22Rv1 (cell line): ENCODE data around the gene CACNA1C.

ENCODE experiments used
- ZFX ChIP-seq: fragments of 450-650 bp; IDR thresholded peaks from 2 replicates; pipeline ENCODE4 v1.6.1; 2017; ENCODE audit warnings: antibody characterized with exemption, borderline replicate concordance
- TF ChIP-seq, protein P1 (sequence below): fragments of 450-650 bp; IDR thresholded peaks from 2 replicates; pipeline ENCODE4 v1.5.1; 2017; ENCODE audit warnings: mild to moderate bottlenecking

DNA sequence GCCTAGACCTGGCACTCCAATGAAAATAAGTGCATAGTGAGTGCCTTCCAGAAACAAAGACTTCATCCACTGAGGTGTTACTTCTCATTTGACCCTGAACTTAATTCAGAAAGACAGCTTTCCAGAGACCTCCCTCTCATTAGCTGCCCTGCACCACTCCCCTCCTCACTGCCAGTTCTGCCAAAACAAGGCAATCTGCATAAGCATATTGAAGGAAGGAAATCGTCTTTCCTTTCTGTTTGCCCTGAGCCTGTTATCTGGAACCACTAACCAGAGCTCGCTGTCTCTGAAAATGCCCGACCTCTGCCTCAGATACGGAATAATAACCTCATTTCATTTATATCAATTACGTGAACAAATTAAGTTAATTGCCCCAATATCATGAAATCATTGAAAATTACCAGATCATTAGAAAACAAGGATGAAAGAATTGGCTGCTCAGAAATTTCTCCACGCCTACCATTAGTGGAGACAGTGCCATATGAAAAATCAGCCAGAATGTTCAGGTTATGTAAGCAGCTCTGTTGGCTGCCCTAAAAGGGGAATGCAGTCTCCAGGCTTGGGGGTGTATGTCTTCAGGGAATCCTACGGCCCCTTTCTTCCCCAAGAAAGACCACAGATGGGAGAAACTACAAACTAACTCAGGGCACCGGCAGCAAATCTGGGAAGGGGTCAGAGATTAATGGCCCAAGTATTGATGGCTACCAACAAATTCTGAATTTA, 592.1 kb downstream of the CACNA1C start:
- TF ChIP-seq, protein P1, sequence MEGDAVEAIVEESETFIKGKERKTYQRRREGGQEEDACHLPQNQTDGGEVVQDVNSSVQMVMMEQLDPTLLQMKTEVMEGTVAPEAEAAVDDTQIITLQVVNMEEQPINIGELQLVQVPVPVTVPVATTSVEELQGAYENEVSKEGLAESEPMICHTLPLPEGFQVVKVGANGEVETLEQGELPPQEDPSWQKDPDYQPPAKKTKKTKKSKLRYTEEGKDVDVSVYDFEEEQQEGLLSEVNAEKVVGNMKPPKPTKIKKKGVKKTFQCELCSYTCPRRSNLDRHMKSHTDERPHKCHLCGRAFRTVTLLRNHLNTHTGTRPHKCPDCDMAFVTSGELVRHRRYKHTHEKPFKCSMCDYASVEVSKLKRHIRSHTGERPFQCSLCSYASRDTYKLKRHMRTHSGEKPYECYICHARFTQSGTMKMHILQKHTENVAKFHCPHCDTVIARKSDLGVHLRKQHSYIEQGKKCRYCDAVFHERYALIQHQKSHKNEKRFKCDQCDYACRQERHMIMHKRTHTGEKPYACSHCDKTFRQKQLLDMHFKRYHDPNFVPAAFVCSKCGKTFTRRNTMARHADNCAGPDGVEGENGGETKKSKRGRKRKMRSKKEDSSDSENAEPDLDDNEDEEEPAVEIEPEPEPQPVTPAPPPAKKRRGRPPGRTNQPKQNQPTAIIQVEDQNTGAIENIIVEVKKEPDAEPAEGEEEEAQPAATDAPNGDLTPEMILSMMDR = no peak
- no peak for TF ChIP-seq ZFX
